Psoas muscle (tissue), 8 donors: Measurements from ENCODE around the gene GPN2. TPM values are rescaled to one million over a fixed set of nuclear protein-coding genes. Genes with fewer than 3 reads are reported as not detected.
"Not testable (repeated sequence)": the region's sequence is repeated elsewhere in the genome, so short reads cannot be mapped to it uniquely, and the experiment has no call there.

Source experiments
- ATAC-seq, 4 donors: fragments of 200-7000 bp; cut with Tn5 transposase; one replicate each; pipeline ENCODE4 v1.9.1; 2020; ENCODE audit warnings: moderate library complexity in 3 of 4, mild to moderate bottlenecking in 2 of 4
- DNase-seq, 2 donors: peaks; one replicate each; pipeline ENCODE4 v3.0.0-alpha.2; 2020
- H3K27ac ChIP-seq: fragments of 200-600 bp; one replicate; pipeline ENCODE4 v1.8.0; 2022
- H3K27me3 ChIP-seq, 3 donors: fragments of 200-600 bp in 1 of 3; one replicate each; pipeline versions ENCODE4 v1.6.1 to v1.8.0; 2013 to 2022; ENCODE audit warnings: low read length in 2 of 3, mild to moderate bottlenecking in 2 of 3, moderate library complexity in 1 of 3; ENCODE audit not compliant: insufficient read depth in 3 of 3
- H3K36me3 ChIP-seq, 2 donors: fragments of 200-600 bp in 1 of 2; one replicate each; pipeline versions ENCODE4 v1.6.1 to v1.8.0; 2013 to 2022; ENCODE audit warnings: low read depth in 1 of 2, mild to moderate bottlenecking in 1 of 2, moderate library complexity in 1 of 2; ENCODE audit not compliant: insufficient read depth in 1 of 2
- H3K4me1 ChIP-seq: fragments of 200-600 bp; one replicate; pipeline ENCODE4 v1.8.0; 2022
- H3K4me3 ChIP-seq: fragments of 200-600 bp; one replicate; pipeline ENCODE4 v1.8.0; 2022; ENCODE audit warnings: mild to moderate bottlenecking
- H3K9me3 ChIP-seq: fragments of 200-600 bp; one replicate; pipeline ENCODE4 v1.8.0; 2022
- CTCF ChIP-seq: fragments of 200-600 bp; IDR thresholded peaks from one replicate; pipeline ENCODE4 v1.8.0; 2022; ENCODE audit warnings: antibody characterized with exemption
- WGBS, 3 donors: extraction: QIAGEN DNeasy Blood & Tissue Kit; methylation state at CpG; one replicate each; pipeline versions ENCODE4 v1.1.6 to v1.1.7; 2013; 5-methylcytosine and 5-hydroxymethylcytosine counted together
- intact Hi-C, 2 donors: fragments of 100-400 bp; cut with DNase I; formaldehyde crosslinking; loops; one replicate each; pipeline versions ENCODE4 v1.11.0 to v1.14.2; 2022
- polyA plus RNA-seq, 3 donors: library from polyadenylated mRNA; stranded (reverse); fragments of 200-250 nt; gene quantifications; one replicate each; pipeline ENCODE4 v1.2.3, GENCODE V29; 2013
- total RNA-seq, 4 donors: library from RNA; stranded (reverse); fragmentation: NEBNext Ultra II Directional in 2 of 4; extraction: Animal tissue kit (Norgen Biotek cat#: 25700) in 2 of 4; gene quantifications; one replicate each; pipeline versions ENCODE4 v1.2.1 to v1.2.4, GENCODE V29; 2021 to 2023
- donor health status: healthy with polysubstance abuse.
- donor health status: DM: no; HTN: no; CAD: no; lungs with moderate emphysema.
- donor health status: Bipolar disorder and iron deficiency.
- donor health status: healthy.
- donor health status: DM: yes; HTN: yes; CAD: no.
- donor health status: DM: no; HTN: no; CAD: no.
- donor health status: DM: no; HTN: no; CAD: no.
- donor health status: DM: yes; HTN: yes; CAD: no.

The GPN2 gene
- total and polyA plus RNA-seq, 7 donors, result 18.3 to 35.9 (median 24.2) TPM

GRCh38 chr1:26882696-26883463 lies 7.2 kb downstream of the GPN2 start:
- Histone ChIP-seq H3K4me1 (no peaks in the 10 kb centered on the region), H3K36me3 (peaks cover 24 to 99% of the 10 kb centered on the region in 2 donors), H3K27ac (no peak overlapping the region), H3K4me3 (no peak overlapping the region), H3K27me3 (no peaks in the 10 kb centered on the region), H3K9me3 (no peaks in the 10 kb centered on the region)
- 88 to 90% (median 89%) methylated on average over 5 of the region's 5 CpGs for WGBS, 3 donors
- intact Hi-C loops, result no loop called here
- DNase-seq (no peak), ATAC-seq (no peak)
- no peak for TF ChIP-seq CTCF

DNA sequence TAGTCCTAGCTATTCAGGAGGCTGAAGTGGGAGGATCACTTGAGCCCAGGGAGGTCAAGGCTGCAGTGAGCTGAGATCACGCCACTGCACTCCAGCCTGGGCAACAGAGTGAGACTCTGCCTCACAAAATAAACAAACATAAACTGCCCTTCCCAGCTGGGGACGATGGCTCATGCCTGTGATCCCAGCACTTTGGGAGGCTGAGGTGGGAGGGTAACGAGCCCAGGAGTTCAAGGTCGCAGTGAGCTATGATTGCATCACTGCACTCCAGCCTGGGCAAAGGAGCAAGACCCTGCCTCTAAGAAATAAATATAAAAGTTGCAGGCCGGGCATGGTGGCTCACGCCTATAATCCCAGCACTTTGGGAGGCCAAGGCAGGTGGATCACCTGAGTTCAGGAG lies 8.5 kb downstream of the GPN2 start:
- not testable (repeated sequence) for ATAC-seq

DNA sequence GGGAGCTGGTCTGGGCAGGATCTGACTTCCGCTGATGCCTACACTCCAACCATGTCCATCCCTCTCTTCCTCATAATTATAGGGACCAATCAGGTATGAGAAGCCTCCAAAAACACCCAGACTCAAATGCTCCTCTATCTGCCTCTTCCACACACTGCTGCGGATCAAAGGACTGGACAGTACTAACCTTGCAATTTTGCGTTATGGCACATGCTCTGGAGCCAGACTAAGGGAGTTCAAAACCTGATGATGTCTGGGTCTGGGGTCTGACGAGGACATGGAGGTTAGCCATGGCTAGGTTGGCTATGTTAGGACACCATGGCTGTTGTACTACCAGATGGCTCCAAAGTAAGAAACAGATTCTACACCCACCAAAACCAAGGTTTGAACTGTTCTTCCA lies 10.3 kb downstream of the GPN2 start:
- H3K4me1 ChIP-seq, result no peaks in the 10 kb centered on the region
- intact Hi-C loops, result loop anchor here (1.0 to 5.0 kb wide), 4 partner anchors 26 to 277 kb away; no protein-coding TSS in a partner anchor
- H3K27ac ChIP-seq, result no peak overlapping the region
- ATAC-seq (no peak), DNase-seq (no peak)
- 89 to 94% (median 92%) methylated on average over 4 of the region's 4 CpGs for WGBS, 3 donors
- H3K9me3 ChIP-seq, result no peaks in the 10 kb centered on the region
- no peak overlapping the region for H3K4me3 ChIP-seq
- peaks cover 22 to 92% of the 10 kb centered on the region in 2 donors for H3K36me3 ChIP-seq
- H3K27me3 ChIP-seq, result no peaks in the 10 kb centered on the region
- no peak for TF ChIP-seq CTCF

More for the DNA sequence above, 8.5 kb downstream of the GPN2 start:
- H3K4me1 ChIP-seq, H3K27ac ChIP-seq, DNase-seq, H3K4me3 ChIP-seq, intact Hi-C loops, H3K27me3 ChIP-seq, H3K9me3 ChIP-seq: not testable (repeated sequence)
- WGBS, 3 donors, result 85 to 91% (median 88%) methylated on average over 6 of the region's 6 CpGs
- peaks cover 27 to 97% of the 10 kb centered on the region in 2 donors for H3K36me3 ChIP-seq

GRCh38 chr1:26877326-26877725 lies 12.8 kb downstream of the GPN2 start:
- Histone ChIP-seq H3K9me3 (no peaks in the 10 kb centered on the region), H3K27me3 (no peaks in the 10 kb centered on the region), H3K36me3 (peaks cover 12 to 67% of the 10 kb centered on the region in 2 donors), H3K4me3 (no peak overlapping the region), H3K4me1 (no peaks in the 10 kb centered on the region), H3K27ac (no peak overlapping the region)
- TF ChIP-seq CTCF, result no peak
- intact Hi-C loops, result loop anchor here (5.0 kb wide), 2 partner anchors 65 to 275 kb away; no protein-coding TSS in a partner anchor
- DNase-seq (no peak), ATAC-seq (peak in 1 of 4 donors; percentile 9)
- 59 to 73% (median 65%) methylated on average over 2 of the region's 2 CpGs for WGBS, 3 donors

- no peaks in the 10 kb centered on the region for H3K27me3 ChIP-seq
- TF ChIP-seq CTCF, result no peak
- ATAC-seq (no peak), DNase-seq (no peak)
- intact Hi-C loops, result loop anchor here (5.0 kb wide), 2 partner anchors 63 to 273 kb away; no protein-coding TSS in a partner anchor
- H3K27ac ChIP-seq, result no peak overlapping the region
- 59 to 61% (median 61%) methylated on average over 4 of the region's 4 CpGs for WGBS, 3 donors
- H3K4me1 ChIP-seq, result no peaks in the 10 kb centered on the region
- peaks cover 4 to 43% of the 10 kb centered on the region in 2 donors for H3K36me3 ChIP-seq
- no peak overlapping the region for H3K4me3 ChIP-seq
- H3K9me3 ChIP-seq, result no peaks in the 10 kb centered on the region
These were observed 15.2 kb downstream of the GPN2 start for GRCh38 chr1:26874896-26875295.

DNA sequence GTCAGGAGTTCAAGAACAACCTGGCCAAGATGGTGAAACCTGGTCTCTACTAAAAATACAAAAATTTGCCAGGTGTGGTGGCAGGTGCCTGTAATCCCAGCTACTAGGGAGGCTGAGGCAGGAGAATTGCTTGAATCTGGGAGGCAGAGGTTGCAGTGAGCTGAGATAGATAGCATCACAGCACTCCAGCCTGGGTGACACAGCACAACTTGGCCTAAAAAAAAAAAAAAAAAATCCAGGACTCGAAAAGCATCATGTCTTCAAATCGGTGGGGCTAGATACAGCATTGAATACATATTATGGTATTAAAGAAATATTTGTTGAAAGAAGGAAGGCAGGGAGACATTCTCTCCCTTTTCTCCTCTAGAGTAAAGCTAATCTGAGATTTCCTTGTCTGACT lies 17.0 kb downstream of the GPN2 start:
- DNase-seq, H3K4me3 ChIP-seq, H3K27me3 ChIP-seq, ATAC-seq, H3K9me3 ChIP-seq, intact Hi-C loops, H3K4me1 ChIP-seq, H3K27ac ChIP-seq: not testable (repeated sequence)
- H3K36me3 ChIP-seq, result peaks cover 3 to 25% of the 10 kb centered on the region in 2 donors
- WGBS, 3 donors, result 65 to 72% (median 69%) methylated on average over 2 of the region's 2 CpGs
